ENCODE data around the gene C1QTNF12. TPM values are rescaled to one million over a fixed set of nuclear protein-coding genes. Genes with fewer than 3 reads are reported as not detected.

The C1QTNF12 gene
- polyA plus RNA-seq, 1 donor from 2014 or later = 0.74 TPM

DNA sequence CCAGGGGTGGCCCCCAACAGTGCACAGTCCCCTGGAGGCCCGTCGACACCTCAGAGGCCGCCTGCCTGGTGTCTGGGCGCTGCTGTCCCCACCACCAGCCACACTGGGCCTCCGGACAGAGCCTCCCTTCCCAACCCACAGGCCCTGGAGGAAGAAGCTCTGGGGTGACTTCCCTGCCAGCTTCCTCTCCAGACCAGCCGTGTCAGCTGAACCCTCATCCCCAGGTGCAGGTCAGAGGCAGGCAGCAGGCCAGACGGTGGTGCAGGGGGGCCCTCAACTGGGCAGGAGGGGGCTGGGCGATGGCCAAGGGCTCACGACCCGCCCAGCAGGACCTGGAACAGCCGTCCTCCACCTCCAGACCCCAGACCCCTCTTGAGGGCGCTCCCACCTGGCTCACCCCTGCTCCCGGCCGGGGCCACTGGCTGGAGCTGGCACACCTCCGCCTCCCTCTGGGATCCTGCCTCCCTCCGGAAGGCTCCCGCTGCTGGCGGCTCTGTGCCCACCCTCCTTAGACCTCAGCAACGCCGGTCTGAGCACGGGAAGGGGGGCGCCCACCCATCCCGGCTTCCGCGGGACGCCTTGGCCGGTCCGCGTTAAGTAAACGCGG lies 40.6 kb downstream of the C1QTNF12 start:
- no peaks in the 10 kb centered on the region for H3F3A ChIP-seq (ENCODE audit: insufficient read depth, low read length, poor library complexity, severe bottlenecking)
- H2AFZ ChIP-seq (ENCODE audit: low read depth, low read length) = no peak overlapping the region
- H3K9ac ChIP-seq (ENCODE audit: low read length) = no peak overlapping the region
- no peaks in the 10 kb centered on the region for H3K9me2 ChIP-seq (ENCODE audit: insufficient read depth, low read length)
- H3K79me2 ChIP-seq (replicated peaks; ENCODE audit: insufficient read depth, low read length) = no peaks in the 10 kb centered on the region
- no peaks in the 10 kb centered on the region for H3K9me3 ChIP-seq (ENCODE audit: low read length)
- no peak for TF ChIP-seq EZH2 (IDR thresholded peaks at IDR 0.05; ENCODE audit: borderline replicate concordance, insufficient read depth, low read length, poor library complexity, severe bottlenecking)
- TF ChIP-seq, protein P1, sequence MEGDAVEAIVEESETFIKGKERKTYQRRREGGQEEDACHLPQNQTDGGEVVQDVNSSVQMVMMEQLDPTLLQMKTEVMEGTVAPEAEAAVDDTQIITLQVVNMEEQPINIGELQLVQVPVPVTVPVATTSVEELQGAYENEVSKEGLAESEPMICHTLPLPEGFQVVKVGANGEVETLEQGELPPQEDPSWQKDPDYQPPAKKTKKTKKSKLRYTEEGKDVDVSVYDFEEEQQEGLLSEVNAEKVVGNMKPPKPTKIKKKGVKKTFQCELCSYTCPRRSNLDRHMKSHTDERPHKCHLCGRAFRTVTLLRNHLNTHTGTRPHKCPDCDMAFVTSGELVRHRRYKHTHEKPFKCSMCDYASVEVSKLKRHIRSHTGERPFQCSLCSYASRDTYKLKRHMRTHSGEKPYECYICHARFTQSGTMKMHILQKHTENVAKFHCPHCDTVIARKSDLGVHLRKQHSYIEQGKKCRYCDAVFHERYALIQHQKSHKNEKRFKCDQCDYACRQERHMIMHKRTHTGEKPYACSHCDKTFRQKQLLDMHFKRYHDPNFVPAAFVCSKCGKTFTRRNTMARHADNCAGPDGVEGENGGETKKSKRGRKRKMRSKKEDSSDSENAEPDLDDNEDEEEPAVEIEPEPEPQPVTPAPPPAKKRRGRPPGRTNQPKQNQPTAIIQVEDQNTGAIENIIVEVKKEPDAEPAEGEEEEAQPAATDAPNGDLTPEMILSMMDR (IDR thresholded peaks at IDR 0.05; ENCODE audit: poor library complexity, severe bottlenecking) = no peak
- no peak for TF ChIP-seq POLR2AphosphoS5 (IDR thresholded peaks at IDR 0.05)
- no peak for TF ChIP-seq RAD21 (conservative IDR thresholded peaks at IDR 0.05)
- no peak for TF ChIP-seq TAF1 (IDR thresholded peaks at IDR 0.05; ENCODE audit: low read depth)
- TF ChIP-seq, protein P2, sequence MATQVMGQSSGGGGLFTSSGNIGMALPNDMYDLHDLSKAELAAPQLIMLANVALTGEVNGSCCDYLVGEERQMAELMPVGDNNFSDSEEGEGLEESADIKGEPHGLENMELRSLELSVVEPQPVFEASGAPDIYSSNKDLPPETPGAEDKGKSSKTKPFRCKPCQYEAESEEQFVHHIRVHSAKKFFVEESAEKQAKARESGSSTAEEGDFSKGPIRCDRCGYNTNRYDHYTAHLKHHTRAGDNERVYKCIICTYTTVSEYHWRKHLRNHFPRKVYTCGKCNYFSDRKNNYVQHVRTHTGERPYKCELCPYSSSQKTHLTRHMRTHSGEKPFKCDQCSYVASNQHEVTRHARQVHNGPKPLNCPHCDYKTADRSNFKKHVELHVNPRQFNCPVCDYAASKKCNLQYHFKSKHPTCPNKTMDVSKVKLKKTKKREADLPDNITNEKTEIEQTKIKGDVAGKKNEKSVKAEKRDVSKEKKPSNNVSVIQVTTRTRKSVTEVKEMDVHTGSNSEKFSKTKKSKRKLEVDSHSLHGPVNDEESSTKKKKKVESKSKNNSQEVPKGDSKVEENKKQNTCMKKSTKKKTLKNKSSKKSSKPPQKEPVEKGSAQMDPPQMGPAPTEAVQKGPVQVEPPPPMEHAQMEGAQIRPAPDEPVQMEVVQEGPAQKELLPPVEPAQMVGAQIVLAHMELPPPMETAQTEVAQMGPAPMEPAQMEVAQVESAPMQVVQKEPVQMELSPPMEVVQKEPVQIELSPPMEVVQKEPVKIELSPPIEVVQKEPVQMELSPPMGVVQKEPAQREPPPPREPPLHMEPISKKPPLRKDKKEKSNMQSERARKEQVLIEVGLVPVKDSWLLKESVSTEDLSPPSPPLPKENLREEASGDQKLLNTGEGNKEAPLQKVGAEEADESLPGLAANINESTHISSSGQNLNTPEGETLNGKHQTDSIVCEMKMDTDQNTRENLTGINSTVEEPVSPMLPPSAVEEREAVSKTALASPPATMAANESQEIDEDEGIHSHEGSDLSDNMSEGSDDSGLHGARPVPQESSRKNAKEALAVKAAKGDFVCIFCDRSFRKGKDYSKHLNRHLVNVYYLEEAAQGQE (IDR thresholded peaks at IDR 0.05; ENCODE audit: borderline replicate concordance) = no peak
- TF ChIP-seq MXI1 (conservative IDR thresholded peaks at IDR 0.05; ENCODE audit: poor library complexity, severe bottlenecking) = no peak
- no peak for TF ChIP-seq SMC3 (conservative IDR thresholded peaks at IDR 0.05; ENCODE audit: poor library complexity)
- TF ChIP-seq EP300 (conservative IDR thresholded peaks at IDR 0.05; ENCODE audit: poor library complexity, severe bottlenecking) = no peak
- H3K27me3 ChIP-seq (ENCODE audit: insufficient read depth, low read depth, low read length) = peaks cover 25% of the 10 kb centered on the region
- no peaks in the 10 kb centered on the region for H4K20me1 ChIP-seq (ENCODE audit: insufficient read depth)
- no peaks in the 10 kb centered on the region for H3K36me3 ChIP-seq (ENCODE audit: insufficient read depth, low read length)
- H3K27ac ChIP-seq (ENCODE audit: low read length) = no peak overlapping the region
- no peak overlapping the region for H3K4me2 ChIP-seq (ENCODE audit: low read length)
- no peak overlapping the region for H3K4me3 ChIP-seq (ENCODE audit: low read length)

DNA sequence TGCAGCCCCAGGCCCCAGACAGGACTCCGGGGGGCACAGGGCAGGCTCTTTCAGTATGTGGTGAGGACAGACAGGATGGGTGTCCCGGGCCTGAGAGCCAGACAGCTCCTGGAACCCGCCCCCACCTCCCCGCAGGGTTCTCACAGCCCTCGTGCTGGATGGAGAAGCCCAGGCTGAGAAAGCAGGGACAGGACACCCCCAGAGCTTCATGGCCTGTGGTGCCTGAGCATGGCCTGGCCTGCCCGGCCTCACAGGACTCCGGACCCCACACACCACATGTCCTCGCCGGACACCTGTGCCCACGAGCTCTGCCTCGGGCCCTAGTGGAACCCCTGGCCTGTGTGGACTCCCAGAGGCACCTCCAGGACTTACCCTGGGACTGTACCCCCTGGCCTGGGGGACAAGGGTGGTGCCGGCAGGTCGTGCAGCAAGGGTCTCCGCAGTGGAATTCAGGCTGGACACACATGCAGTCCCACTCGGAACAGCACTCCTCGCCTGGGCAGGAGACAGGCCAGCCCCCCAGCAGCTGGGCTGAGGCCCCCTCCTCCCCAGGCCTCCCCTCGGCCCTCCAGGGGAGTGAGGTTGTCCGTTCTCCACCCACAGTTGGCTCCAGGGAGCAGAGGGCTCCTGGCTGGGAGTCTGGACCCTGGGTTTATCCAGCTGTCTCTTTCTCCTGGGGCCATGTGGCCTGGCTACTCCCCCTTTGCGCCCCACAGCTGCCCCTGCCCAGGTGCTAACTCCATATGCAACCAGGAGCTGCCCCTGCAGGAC lies 41.3 kb downstream of the C1QTNF12 start:
- Histone ChIP-seq H4K20me1 (ENCODE audit: insufficient read depth) (no peaks in the 10 kb centered on the region), H3K4me2 (ENCODE audit: low read length) (no peak overlapping the region), H3F3A (ENCODE audit: insufficient read depth, low read length, poor library complexity, severe bottlenecking) (no peaks in the 10 kb centered on the region), H3K9ac (ENCODE audit: low read length) (no peak overlapping the region), H3K9me2 (ENCODE audit: insufficient read depth, low read length) (no peaks in the 10 kb centered on the region), H3K9me3 (ENCODE audit: low read length) (no peaks in the 10 kb centered on the region), H3K27ac (ENCODE audit: low read length) (no peak overlapping the region), H3K79me2 (replicated peaks; ENCODE audit: insufficient read depth, low read length) (no peaks in the 10 kb centered on the region), H3K27me3 (ENCODE audit: insufficient read depth, low read depth, low read length) (peaks cover 30% of the 10 kb centered on the region), H3K4me3 (ENCODE audit: low read length) (no peak overlapping the region), H3K36me3 (ENCODE audit: insufficient read depth, low read length) (no peaks in the 10 kb centered on the region), H2AFZ (ENCODE audit: low read depth, low read length) (no peak overlapping the region)
- TF ChIP-seq EZH2 (IDR thresholded peaks at IDR 0.05; ENCODE audit: borderline replicate concordance, insufficient read depth, low read length, poor library complexity, severe bottlenecking) (no peak), TAF1 (IDR thresholded peaks at IDR 0.05; ENCODE audit: low read depth) (no peak), SMC3 (conservative IDR thresholded peaks at IDR 0.05; ENCODE audit: poor library complexity) (no peak), EP300 (conservative IDR thresholded peaks at IDR 0.05; ENCODE audit: poor library complexity, severe bottlenecking) (no peak), RAD21 (conservative IDR thresholded peaks at IDR 0.05) (no peak), POLR2AphosphoS5 (IDR thresholded peaks at IDR 0.05) (no peak), MXI1 (conservative IDR thresholded peaks at IDR 0.05; ENCODE audit: poor library complexity, severe bottlenecking) (no peak)
- TF ChIP-seq, protein P2 (IDR thresholded peaks at IDR 0.05; ENCODE audit: borderline replicate concordance) = no peak
- TF ChIP-seq, protein P1 (IDR thresholded peaks at IDR 0.05; ENCODE audit: poor library complexity, severe bottlenecking) = no peak

Measured in neural cell (in vitro differentiated cells).